Thoracic aorta (tissue), 2 donors: ENCODE data around the gene ZC3H18. TPM values are rescaled to one million over a fixed set of nuclear protein-coding genes. Genes with fewer than 3 reads are reported as not detected.

ENCODE experiments used
- ATAC-seq: fragments of 150-250 bp; one replicate; pipeline ENCODE4 v1.8.0; 2017; ENCODE audit warnings: low read depth; ENCODE audit not compliant: insufficient number of reproducible peaks, low FRiP score
- DNase-seq: peaks from one replicate; pipeline ENCODE4 v3.0.0-alpha.2; 2020; ENCODE audit warnings: low spot score
- H3K27ac ChIP-seq, 2 donors: fragments of 200-600 bp; sonication (generic); 1 replicate in 1 of 2; 2 replicates in 1 of 2; pipeline ENCODE4 v1.5.1; 2016; ENCODE audit warnings: mild to moderate bottlenecking in 2 of 2, moderate library complexity in 2 of 2
- H3K27me3 ChIP-seq: fragments of 200-600 bp; sonication (generic); replicated peaks from 2 replicates; pipeline ENCODE4 v1.6.0; 2016; ENCODE audit warnings: mild to moderate bottlenecking; ENCODE audit not compliant: insufficient read depth
- H3K36me3 ChIP-seq: fragments of 200-600 bp; sonication (generic); one replicate; pipeline ENCODE4 v1.5.1; 2016
- H3K4me1 ChIP-seq, 2 donors: fragments of 200-600 bp; sonication (generic); 1 replicate in 1 of 2; 2 replicates in 1 of 2; pipeline versions ENCODE4 v1.5.1 to v1.6.0; 2016; ENCODE audit warnings: low read depth in 2 of 2, mild to moderate bottlenecking in 1 of 2; ENCODE audit not compliant: control insufficient read depth in 1 of 2
- H3K4me3 ChIP-seq: fragments of 200-600 bp; sonication (generic); 2 replicates; pipeline ENCODE4 v1.5.1; 2016; ENCODE audit warnings: mild to moderate bottlenecking
- H3K9me3 ChIP-seq: fragments of 200-600 bp; sonication (generic); 2 replicates; pipeline ENCODE4 v1.5.1; 2016
- CTCF ChIP-seq: fragments of 200-600 bp; sonication (generic); IDR thresholded peaks from one replicate; pipeline ENCODE4 v1.5.1; 2019; ENCODE audit warnings: antibody characterized with exemption
- total RNA-seq, 2 donors: library from RNA; depleted of rRNA; stranded (reverse); fragments of >200 nt; gene quantifications; one replicate each; pipeline versions ENCODE4 v1.1.0 to v1.2.3, GENCODE V29; 2016

ZC3H18 gene
- total RNA-seq, 2 donors from 2014 or later = 21.8 to 30.3 TPM

GRCh38 chr16:88569614-88569984 is 604 bp upstream of the ZC3H18 start:
- Histone ChIP-seq H3K36me3 (no peaks in the 10 kb centered on the region), H3K4me3 (peak overlapping the region; percentile 77), H3K27me3 (no peaks in the 10 kb centered on the region), H3K9me3 (no peaks in the 10 kb centered on the region), H3K4me1 (peaks cover 15 to 23% of the 10 kb centered on the region in 2 donors), H3K27ac (peak overlapping the region; percentile 48 to 59)
- no peak for TF ChIP-seq CTCF
- ATAC-seq (no peak), DNase-seq (no peak)

GRCh38 chr16:88570691-88571092 is 489 bp downstream of the ZC3H18 start:
- DNase-seq = no peak
- H3K27me3 ChIP-seq = no peaks in the 10 kb centered on the region
- H3K27ac ChIP-seq = peak overlapping the region; percentile 61 to 76
- no peak for TF ChIP-seq CTCF
- H3K4me3 ChIP-seq = peak overlapping the region; percentile 77
- H3K9me3 ChIP-seq = no peaks in the 10 kb centered on the region
- no peak for ATAC-seq
- no peaks in the 10 kb centered on the region for H3K36me3 ChIP-seq
- peaks cover 15 to 23% of the 10 kb centered on the region in 2 donors for H3K4me1 ChIP-seq

- Histone ChIP-seq H3K9me3 (no peaks in the 10 kb centered on the region), H3K27ac (no peak overlapping the region), H3K27me3 (no peaks in the 10 kb centered on the region), H3K4me3 (no peak overlapping the region), H3K4me1 (peaks cover 9 to 16% of the 10 kb centered on the region in 2 donors), H3K36me3 (peaks cover 27% of the 10 kb centered on the region)
- no peak for ATAC-seq
- TF ChIP-seq CTCF = no peak
- DNase-seq = no peak
These were observed 5.0 kb downstream of the ZC3H18 start for GRCh38 chr16:88575251-88575650.

GRCh38 chr16:88576307-88576706 is 6.1 kb downstream of the ZC3H18 start:
- H3K9me3 ChIP-seq = no peaks in the 10 kb centered on the region
- H3K27ac ChIP-seq = no peak overlapping the region
- no peak overlapping the region for H3K4me3 ChIP-seq
- ATAC-seq (no peak), DNase-seq (no peak)
- no peaks in the 10 kb centered on the region for H3K27me3 ChIP-seq
- no peak for TF ChIP-seq CTCF
- H3K36me3 ChIP-seq = peaks cover 27% of the 10 kb centered on the region
- H3K4me1 ChIP-seq = peaks cover 4 to 10% of the 10 kb centered on the region in 2 donors

- DNase-seq (no peak), ATAC-seq (no peak)
- H3K4me1 ChIP-seq = peaks cover 0 to 2% of the 10 kb centered on the region in 2 donors
- no peaks in the 10 kb centered on the region for H3K27me3 ChIP-seq
- TF ChIP-seq CTCF = no peak
- no peak overlapping the region for H3K4me3 ChIP-seq
- H3K27ac ChIP-seq = no peak overlapping the region
- H3K36me3 ChIP-seq = peaks cover 27% of the 10 kb centered on the region
- H3K9me3 ChIP-seq = no peaks in the 10 kb centered on the region
These were observed 7.0 kb downstream of the ZC3H18 start for GRCh38 chr16:88577166-88577565.
